T-helper 17 cell (primary cell): ENCODE results near the gene SHOX. TPM values are rescaled to one million over a fixed set of nuclear protein-coding genes. Genes with fewer than 3 reads are reported as not detected.

Experiments
- total RNA-seq, 4 donors: library from RNA in 2 of 4; stranded (reverse) in 2 of 4; gene quantifications; one replicate each; pipeline ENCODE4 v1.2.3 and lab custom pipeline; 2022 to 2026

SHOX gene
- total RNA-seq, 2 donors from 2014 or later: not detected

Other genes with a start within 250 kb of the SHOX start
- gene PPP2R3B, start 243.9 kb upstream of the SHOX start, total RNA-seq: 10 to 100 TPM; 18.5 to 19.1 TPM